Measurements from ENCODE around the gene NECTIN1. TPM values are rescaled to one million over a fixed set of nuclear protein-coding genes. Genes with fewer than 3 reads are reported as not detected.

NECTIN1 gene
- total and polyA plus RNA-seq, 2 of the 4 experiments (the other 2 are of a cell fraction): 2.3 to 4.2 TPM

DNA sequence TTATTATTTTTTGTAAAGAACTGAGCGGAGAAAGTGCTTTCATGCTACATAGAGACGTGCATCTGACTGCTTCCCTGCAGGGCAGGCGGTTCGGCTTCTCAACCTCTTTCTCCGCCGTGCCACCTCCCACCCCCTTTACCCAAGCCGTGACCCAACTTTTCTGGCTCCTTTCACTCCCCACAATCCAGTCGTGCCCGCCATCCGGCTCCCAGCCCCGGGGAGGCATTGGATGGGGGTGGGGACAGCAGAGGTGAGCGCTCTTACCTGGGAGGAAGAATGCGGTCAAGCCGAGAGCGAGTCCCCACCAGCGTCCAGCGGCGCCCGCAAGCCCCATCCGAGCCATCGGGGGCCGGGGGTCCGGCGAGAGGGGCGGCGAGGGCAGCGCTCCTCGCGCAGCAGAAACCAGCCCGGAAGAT lies 781 bp downstream of the NECTIN1 start:
- ChIA-PET POLR2A (ENCODE audit: unreplicated experiment) (no interaction called here), CTCF (interaction anchor here (0.6 kb wide), 1 partner anchor 36 kb away, joined by 3 read pairs; no protein-coding TSS in a partner anchor)
- no TSS peak for BruUV-seq (replicated peaks)
- Histone ChIP-seq H3K27ac (ENCODE audit: insufficient read depth, low read length) (peak overlapping the region; percentile 42), H4K91ac (ENCODE audit: insufficient read depth, low read depth, low read length) (no peak overlapping the region), H3K4me2 (ENCODE audit: low read depth, low read length) (peak overlapping the region; percentile 89), H2AFZ (replicated peaks; ENCODE audit: low read length, poor library complexity) (peak overlapping the region; percentile 98), H4K20me1 (ENCODE audit: insufficient read depth, low read length) (no peaks in the 10 kb centered on the region), H3K4me1 (ENCODE audit: control insufficient read depth, insufficient read depth, low read length) (peaks cover 4% of the 10 kb centered on the region; the same call in 1 of the 2 replicates), H3K9ac (ENCODE audit: low read depth, low read length) (peak overlapping the region; percentile 55; the same call in 1 of the 2 replicates), H2BK120ac (ENCODE audit: low read depth, low read length) (no peak overlapping the region), H3K79me1 (ENCODE audit: low read depth in 1 of 2, low read length in 2 of 2) (no peaks in the 10 kb centered on the region), H2AK5ac (ENCODE audit: low read depth, low read length) (no peak overlapping the region), H3K56ac (ENCODE audit: extremely low read depth, insufficient read depth, low read length) (no peak overlapping the region), H2BK20ac (ENCODE audit: low read depth, low read length) (no peak overlapping the region), H3K14ac (replicated peaks; ENCODE audit: low read depth, low read length) (no peak overlapping the region; the same call in 1 of the 2 replicates), H2AK9ac (replicated peaks; ENCODE audit: low read depth, low read length, poor library complexity) (peak overlapping the region; percentile 80), H4K8ac (ENCODE audit: low read depth in 2 of 2, low read length in 2 of 2) (no peak overlapping the region), H2BK5ac (ENCODE audit: low read depth, low read length, poor library complexity, severe bottlenecking) (no peak overlapping the region), H3K36me3 (ENCODE audit: control insufficient read depth, insufficient read depth, low read length) (no peaks in the 10 kb centered on the region), H3K4me3 (ENCODE audit: insufficient read depth, low read depth, low read length) (peak overlapping the region; percentile 72), H3K9me3 (ENCODE audit: control insufficient read depth, insufficient read depth, low read length) (no peaks in the 10 kb centered on the region), H2BK15ac (ENCODE audit: low read depth, low read length) (no peak overlapping the region), H3K4ac (ENCODE audit: low read depth, low read length) (no peak overlapping the region), H3K9me1 (ENCODE audit: insufficient read depth, low read length) (no peaks in the 10 kb centered on the region), H4K5ac (ENCODE audit: low read depth, low read length) (no peak overlapping the region), H3K23ac (ENCODE audit: low read depth, low read length) (peak overlapping the region; percentile 24; the same call in 1 of the 2 replicates), H3K27me3 (ENCODE audit: control insufficient read depth, insufficient read depth, low read length) (peaks cover 12% of the 10 kb centered on the region), H3K18ac (ENCODE audit: low read depth, low read length) (no peak overlapping the region)
- WGBS, 2 experiments (ENCODE audit: extremely low coverage in 2 of 2, insufficient read length in 1 of 2): 0% methylated on average over 15 of the region's 30 CpGs; no CpG with 5 or more reads in 1 of the 2 experiments
- TF ChIP-seq MXI1 (IDR thresholded peaks at IDR 0.05; ENCODE audit: borderline replicate concordance, low read depth, low read length) (no peak), POLR2A (IDR thresholded peaks at IDR 0.05; ENCODE audit: low read depth, low read length) (no peak), CHD1 (IDR thresholded peaks at IDR 0.05; ENCODE audit: low read depth, low read length) (no peak), USF2 (IDR thresholded peaks at IDR 0.05; ENCODE audit: low read depth, low read length) (no peak), RFX5 (IDR thresholded peaks at IDR 0.05; ENCODE audit: low read depth, low read length) (no peak)
- dilution Hi-C loops (cut with HindIII; ENCODE audit: low sequenced_read_pairs, unreplicated experiment): no loop called here
- ATAC-seq (ENCODE audit: low read depth): no peak
- intact Hi-C loops (cut with micrococcal nuclease): loop anchor here (2.0 to 10.0 kb wide), 4 partner anchors 247 to 484 kb away; partner anchors contain the start of gene OAF
- DNase-seq: no peak
- in situ Hi-C loops (cut with MboI; ENCODE audit: low sequenced_read_pairs): no loop called here

All from IMR-90 (cell line).